NCI-H2171 (cell line): ENCODE data around the gene GDF10.

Source experiments
- DNase-seq: peaks from one replicate; lab custom pipeline; 2025; lab: John Stamatoyannopoulos, UW

Gene GDF10

GRCh38 chr10:47334466-47335295 is 34.7 kb downstream of the GDF10 start:
- DNase-seq = no peak

DNA sequence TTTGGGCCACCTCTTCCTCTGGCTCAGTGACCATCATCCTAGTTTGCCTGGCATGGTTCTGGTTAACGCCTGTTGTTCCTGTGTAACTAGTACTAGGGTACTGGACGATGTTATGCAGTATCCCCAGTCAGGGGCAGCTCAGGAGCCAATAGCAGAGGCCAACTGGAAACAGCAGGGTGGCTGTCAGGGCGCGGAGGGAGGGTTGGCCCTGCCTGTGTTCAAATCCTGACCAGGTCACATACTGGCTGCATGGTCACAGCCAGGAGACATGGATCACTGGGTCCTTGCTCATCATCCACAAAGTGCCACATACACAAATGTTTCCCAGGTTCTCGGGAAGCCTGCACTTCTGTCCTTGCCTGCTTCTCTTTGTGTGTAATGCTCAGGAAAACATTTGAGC is 35.9 kb downstream of the GDF10 start:
- no peak for DNase-seq

DNA sequence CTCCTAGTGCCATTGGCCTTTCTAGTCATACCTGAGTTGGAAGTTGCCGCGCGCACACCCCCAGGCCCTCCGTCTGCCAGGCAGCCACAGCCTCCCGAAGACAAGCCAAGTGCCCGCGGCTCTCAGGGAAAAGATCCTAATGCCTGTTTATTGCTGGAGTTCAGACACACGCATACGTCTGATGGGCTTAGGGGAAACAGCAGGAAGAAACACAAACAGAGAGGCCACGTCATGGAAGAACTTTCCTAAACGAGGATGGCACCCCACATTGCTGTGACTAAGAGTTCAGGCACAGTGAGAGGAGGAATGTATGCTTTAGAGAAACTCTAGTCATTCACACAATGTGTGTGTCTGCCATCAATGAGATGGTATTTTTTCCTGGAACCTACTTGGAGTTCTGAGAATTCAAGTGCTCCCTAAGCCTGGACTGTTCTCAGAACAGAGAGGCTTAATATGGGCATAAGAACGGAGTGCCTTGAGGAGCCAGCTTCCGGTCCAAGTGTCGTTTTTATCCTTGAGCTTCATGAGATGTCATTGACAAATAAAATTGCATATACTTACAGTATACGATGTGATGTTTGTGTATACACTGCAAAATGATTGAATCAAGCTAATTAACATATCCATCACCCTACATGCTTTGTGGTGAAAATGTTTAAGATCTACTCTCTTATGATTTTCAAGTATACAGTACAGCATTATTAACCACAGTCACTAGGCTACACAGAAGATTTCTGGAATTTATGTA is 36.6 kb downstream of the GDF10 start:
- DNase-seq = no peak

- no peak for DNase-seq
Measured at GRCh38 chr10:47337310-47337709, 37.3 kb downstream of the GDF10 start.

- DNase-seq = no peak
Measured at GRCh38 chr10:47339186-47339735, 39.3 kb downstream of the GDF10 start.

DNA sequence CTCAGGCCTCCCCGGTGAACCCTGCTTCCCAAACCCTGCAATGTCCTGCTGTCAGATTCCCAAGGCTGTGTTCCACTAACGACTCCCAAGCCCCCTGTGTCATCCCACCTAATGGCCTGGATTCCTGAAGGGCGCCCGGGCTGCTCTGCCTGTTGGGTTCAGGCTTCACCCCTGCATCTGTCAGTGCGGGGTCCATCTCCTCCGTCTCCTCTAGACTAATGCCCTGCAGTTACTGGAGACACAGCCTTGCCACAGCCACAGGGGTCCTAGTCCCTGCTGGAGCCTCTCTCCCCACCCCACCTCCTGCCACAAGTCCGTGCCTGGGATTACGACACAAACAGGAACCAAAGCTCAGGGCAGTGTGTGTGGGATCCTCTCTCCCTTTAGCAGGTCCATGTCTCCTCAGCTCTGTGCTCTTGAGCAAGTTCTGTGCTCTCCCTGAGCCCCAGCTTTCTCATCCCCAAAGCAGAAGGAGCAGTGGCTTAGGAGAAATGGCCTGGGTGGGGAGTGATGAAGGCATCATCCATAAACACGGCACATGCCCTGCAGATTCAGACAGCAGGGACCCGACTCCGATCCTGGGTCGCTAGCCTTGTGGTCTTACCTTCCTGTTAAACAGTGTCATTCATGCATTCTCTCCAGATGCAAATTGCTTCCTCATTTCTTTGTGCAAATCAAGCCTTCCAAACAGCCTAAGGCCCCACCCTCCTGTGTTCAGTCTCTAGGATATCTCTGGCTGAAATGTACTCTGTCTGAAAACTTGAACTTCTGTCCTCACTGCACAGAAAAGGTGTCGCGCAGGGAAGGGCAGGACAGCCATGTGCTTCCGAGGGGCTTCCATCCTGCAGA is 40.0 kb downstream of the GDF10 start:
- DNase-seq = no peak

DNA sequence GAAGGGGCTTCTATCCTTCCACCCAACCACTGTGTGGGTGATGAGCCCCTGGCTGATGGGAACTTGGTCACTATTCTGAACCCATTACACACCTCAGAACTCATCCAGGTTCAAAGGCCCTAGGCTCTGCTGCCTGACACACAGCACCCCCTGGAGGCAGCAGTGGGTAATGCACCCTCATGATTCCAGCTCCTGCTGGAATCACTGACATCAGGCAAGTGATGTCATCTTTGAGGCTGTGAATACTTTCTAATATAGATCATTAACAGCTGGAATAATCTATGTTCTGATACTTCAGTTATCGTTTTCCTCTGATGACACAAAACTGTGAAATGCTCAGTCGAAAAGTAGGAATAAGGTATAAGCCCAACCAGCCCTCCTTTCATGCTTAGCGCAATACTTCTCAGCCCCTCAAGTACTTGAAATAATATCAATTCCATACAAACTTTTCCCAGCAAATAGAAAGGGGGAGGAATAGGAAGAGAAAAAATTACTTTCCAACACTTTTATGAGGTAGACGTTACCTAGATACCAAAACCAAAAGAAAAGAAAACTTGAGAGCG is 40.7 kb downstream of the GDF10 start:
- DNase-seq = no peak

GRCh38 chr10:47344996-47345870 is 45.2 kb downstream of the GDF10 start:
- no peak for DNase-seq

GRCh38 chr10:47346581-47347302 is 46.7 kb downstream of the GDF10 start:
- DNase-seq = peak; percentile 74

DNA sequence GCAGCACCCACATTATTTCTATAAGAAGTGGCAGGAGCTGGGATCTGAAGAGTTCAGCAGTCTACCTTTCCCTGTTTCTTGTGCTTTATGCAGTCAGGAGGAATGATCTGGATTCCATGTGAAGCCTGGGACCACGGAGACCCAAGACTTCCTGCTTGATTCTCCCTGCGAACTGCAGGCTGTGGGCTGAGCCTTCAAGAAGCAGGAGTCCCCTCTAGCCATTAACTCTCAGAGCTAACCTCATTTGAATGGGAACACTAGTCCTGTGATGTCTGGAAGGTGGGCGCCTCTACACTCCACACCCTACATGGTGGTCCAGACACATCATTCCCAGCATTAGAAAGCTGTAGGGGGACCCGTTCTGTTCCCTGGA is 47.3 kb downstream of the GDF10 start:
- no peak for DNase-seq

DNA sequence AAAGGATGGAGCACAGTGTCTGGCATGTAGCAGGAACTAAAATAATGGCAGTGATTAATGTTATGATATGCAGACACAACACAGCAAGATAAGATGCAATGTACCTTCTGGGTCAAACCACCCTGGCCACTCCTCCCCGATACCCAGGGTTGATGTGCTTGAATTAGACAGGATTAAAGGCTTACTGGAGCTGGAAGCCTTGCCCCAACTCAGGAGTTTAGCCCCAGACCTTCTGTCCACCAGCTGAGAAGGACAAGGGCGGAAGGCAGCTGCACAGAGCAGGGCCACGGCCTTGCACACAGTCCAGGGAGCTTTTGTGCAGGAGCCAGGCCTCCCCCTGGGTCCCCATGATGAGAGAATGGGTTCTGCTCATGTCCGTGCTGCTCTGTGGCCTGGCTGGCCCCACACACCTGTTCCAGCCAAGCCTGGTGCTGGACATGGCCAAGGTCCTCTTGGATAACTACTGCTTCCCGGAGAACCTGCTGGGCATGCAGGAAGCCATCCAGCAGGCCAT is 48.2 kb downstream of the GDF10 start, which contains the start of gene RBP3:
Gene RBP3 (plus strand): TSS at position 226 of the 514 bp plus-strand sequence. CDS start 122 bp downstream, at position 348.
- DNase-seq = no peak

- DNase-seq = no peak
Measured at GRCh38 chr10:47348661-47349470, 48.9 kb downstream of the GDF10 start.

- DNase-seq = no peak
Measured at GRCh38 chr10:47349516-47349915, 49.5 kb downstream of the GDF10 start.

DNA sequence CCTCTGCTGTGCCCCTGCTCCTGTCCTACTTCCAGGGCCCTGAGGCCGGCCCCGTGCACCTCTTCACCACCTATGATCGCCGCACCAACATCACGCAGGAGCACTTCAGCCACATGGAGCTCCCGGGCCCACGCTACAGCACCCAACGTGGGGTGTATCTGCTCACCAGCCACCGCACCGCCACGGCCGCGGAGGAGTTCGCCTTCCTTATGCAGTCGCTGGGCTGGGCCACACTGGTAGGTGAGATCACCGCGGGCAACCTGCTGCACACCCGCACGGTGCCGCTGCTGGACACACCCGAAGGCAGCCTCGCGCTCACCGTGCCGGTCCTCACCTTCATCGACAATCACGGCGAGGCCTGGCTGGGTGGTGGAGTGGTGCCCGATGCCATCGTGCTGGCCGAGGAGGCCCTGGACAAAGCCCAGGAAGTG is 50.0 kb downstream of the GDF10 start:
- no peak for DNase-seq

DNA sequence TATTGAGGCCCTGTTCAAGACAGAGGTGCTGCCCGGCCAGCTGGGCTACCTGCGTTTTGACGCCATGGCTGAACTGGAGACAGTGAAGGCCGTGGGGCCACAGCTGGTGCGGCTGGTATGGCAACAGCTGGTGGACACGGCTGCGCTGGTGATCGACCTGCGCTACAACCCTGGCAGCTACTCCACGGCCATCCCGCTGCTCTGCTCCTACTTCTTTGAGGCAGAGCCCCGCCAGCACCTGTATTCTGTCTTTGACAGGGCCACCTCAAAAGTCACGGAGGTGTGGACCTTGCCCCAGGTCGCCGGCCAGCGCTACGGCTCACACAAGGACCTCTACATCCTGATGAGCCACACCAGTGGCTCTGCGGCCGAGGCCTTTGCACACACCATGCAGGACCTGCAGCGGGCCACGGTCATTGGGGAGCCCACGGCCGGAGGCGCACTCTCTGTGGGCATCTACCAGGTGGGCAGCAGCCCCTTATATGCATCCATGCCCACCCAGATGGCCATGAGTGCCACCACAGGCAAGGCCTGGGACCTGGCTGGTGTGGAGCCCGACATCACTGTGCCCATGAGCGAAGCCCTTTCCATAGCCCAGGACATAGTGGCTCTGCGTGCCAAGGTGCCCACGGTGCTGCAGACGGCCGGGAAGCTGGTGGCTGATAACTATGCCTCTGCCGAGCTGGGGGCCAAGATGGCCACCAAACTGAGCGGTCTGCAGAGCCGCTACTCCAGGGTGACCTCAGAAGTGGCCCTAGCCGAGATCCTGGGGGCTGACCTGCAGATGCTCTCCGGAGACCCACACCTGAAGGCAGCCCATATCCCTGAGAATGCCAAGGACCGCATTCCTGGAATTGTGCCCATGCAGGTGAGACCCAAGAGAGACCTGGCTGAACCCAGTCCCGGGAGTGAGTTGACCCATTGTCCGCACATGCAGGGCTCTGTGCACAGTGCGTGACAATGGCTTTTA is 51.0 kb downstream of the GDF10 start:
- DNase-seq = no peak

GRCh38 chr10:47351899-47352815 is 52.2 kb downstream of the GDF10 start:
- DNase-seq = no peak

DNA sequence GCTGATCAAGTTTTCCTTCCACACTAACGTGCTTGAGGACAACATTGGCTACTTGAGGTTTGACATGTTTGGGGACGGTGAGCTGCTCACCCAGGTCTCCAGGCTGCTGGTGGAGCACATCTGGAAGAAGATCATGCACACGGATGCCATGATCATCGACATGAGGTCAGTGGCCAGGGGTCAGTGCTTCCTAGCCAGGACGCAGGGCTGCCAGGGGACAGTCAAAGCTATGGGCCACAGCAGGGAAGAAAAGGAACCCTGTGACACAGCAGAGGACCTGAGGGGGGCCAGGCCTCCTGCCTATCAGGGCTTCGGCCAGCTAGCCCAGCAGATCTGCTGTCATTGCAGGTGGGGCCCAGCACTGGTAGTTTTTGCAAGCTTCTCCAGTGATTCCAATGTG is 53.4 kb downstream of the GDF10 start:
- no peak for DNase-seq
